HCT116 (cell line): ENCODE measurements around the gene CDH13. TPM values are rescaled to one million over a fixed set of nuclear protein-coding genes. Genes with fewer than 3 reads are reported as not detected.

ENCODE experiments used
- ATAC-seq: fragments of 200-7000 bp; cut with Tn5 transposase; 2 replicates; pipeline ENCODE4 v1.9.1; 2020; ENCODE audit warnings: mild to moderate bottlenecking, moderate library complexity
- BruUV-seq: library from RNA; stranded (reverse); fragments of 400-500 nt; replicated peaks from 2 replicates; lab custom pipeline; 2021; lab: Mats Ljungman, UMichigan
- CTCF ChIA-PET: fragments of 300-600 bp; sonication (Branson Sonifier 250); formaldehyde crosslinking; loops from one replicate; lab custom pipeline; 2021; ENCODE audit warnings: antibody characterized with exemption; lab: Charles Lee
- POLR2A ChIA-PET: fragments of 300-600, 350-600 bp; sonication (Branson Sonifier 250); formaldehyde crosslinking; loops from one replicate; lab custom pipeline; 2021; ENCODE audit warnings: antibody characterized with exemption; lab: Charles Lee
- RAD21 ChIA-PET, 2 experiments: fragments of 300-600 bp; sonication (Branson Sonifier 250); formaldehyde crosslinking; loops; one replicate each; lab custom pipeline; 2023; ENCODE audit warnings: low total read pairs in 2 of 2; ENCODE audit not compliant: uncharacterized antibody in 2 of 2, unreplicated experiment in 2 of 2, low non-redundant PET in 1 of 2; lab: Charles Lee
- DNase-seq: peaks from one replicate; pipeline ENCODE4 v3.0.0-alpha.2; 2010; ENCODE audit warnings: low read depth, low spot score
- H2AFZ ChIP-seq: fragments of 200-600 bp; shearing (Covaris generic), sonication (generic); 2 replicates; pipeline ENCODE4 v1.6.1; 2017; ENCODE audit warnings: low read depth, mixed run types, mixed read lengths, antibody characterized with exemption, low read length; ENCODE audit not compliant: poor library complexity, severe bottlenecking
- H3K27ac ChIP-seq: 2 replicates; pipeline ENCODE4 v1.5.1; 2012; ENCODE audit warnings: low read depth, low read length
- H3K27me3 ChIP-seq: fragments of 200-600 bp; sonication (generic); 2 replicates; pipeline ENCODE4 v1.6.1; 2016; ENCODE audit warnings: mixed run types, low read length, mixed read lengths; ENCODE audit not compliant: insufficient read depth
- H3K36me3 ChIP-seq, 2 experiments: fragments of 200-500 bp in 1 of 2; fragments of 200-600 bp in 1 of 2; sonication (Bioruptor generic) in 1 of 2; sonication (generic) in 1 of 2; 2 replicates each; pipeline versions ENCODE4 v1.5.1 to v1.6.1; 2014 to 2016; ENCODE audit warnings: low read length in 2 of 2, inconsistent platforms in 1 of 2, mixed read lengths in 1 of 2, mixed run types in 1 of 2; ENCODE audit not compliant: insufficient read depth in 2 of 2, control insufficient read depth in 1 of 2
- H3K4me1 ChIP-seq, 2 experiments: fragments of 200-600 bp in 1 of 2; sonication (generic) in 1 of 2; 2 replicates each; pipeline versions ENCODE4 v1.5.1 to v1.6.1; 2012 to 2017; ENCODE audit warnings: low read length in 2 of 2, inconsistent platforms in 1 of 2, mild to moderate bottlenecking in 1 of 2, mixed read lengths in 1 of 2, mixed run types in 1 of 2, moderate library complexity in 1 of 2; ENCODE audit not compliant: insufficient read depth in 2 of 2, control insufficient read depth in 1 of 2
- H3K4me2 ChIP-seq: fragments of 200-600 bp; sonication (generic); 2 replicates; pipeline ENCODE4 v1.6.1; 2017; ENCODE audit warnings: mixed run types, low read length, mixed read lengths
- H3K4me3 ChIP-seq, 2 experiments: fragments of 200-600 bp in 1 of 2; sonication (generic) in 1 of 2; replicated peaks in 1 of 2; 2 replicates each; pipeline ENCODE4 v1.5.1; 2011 to 2016; ENCODE audit warnings: low read length in 2 of 2, control low read depth in 1 of 2, low read depth in 1 of 2, mild to moderate bottlenecking in 1 of 2, mixed read lengths in 1 of 2, mixed run types in 1 of 2
- H3K79me2 ChIP-seq: fragments of 200-600 bp; sonication (generic); 2 replicates; pipeline ENCODE4 v1.6.1; 2017; ENCODE audit warnings: mild to moderate bottlenecking, mixed run types, low read length, moderate library complexity, mixed read lengths; ENCODE audit not compliant: insufficient read depth
- H3K9ac ChIP-seq: fragments of 200-600 bp; sonication (generic); 2 replicates; pipeline ENCODE4 v1.6.1; 2016; ENCODE audit warnings: low read length, mixed read lengths
- H3K9me2 ChIP-seq: fragments of 200-600 bp; sonication (generic), shearing (Covaris generic); 2 replicates; pipeline ENCODE4 v1.6.1; 2017; ENCODE audit warnings: mixed run types, mild to moderate bottlenecking, moderate library complexity; ENCODE audit not compliant: insufficient read depth
- H3K9me3 ChIP-seq, 2 experiments: fragments of 200-500 bp in 1 of 2; fragments of 200-600 bp in 1 of 2; sonication (Bioruptor generic) in 1 of 2; sonication (generic) in 1 of 2; 2 replicates each; pipeline ENCODE4 v1.6.1; 2014 to 2017; ENCODE audit warnings: low read length in 2 of 2, mixed read lengths in 2 of 2, inconsistent platforms in 1 of 2, low read depth in 1 of 2, mild to moderate bottlenecking in 1 of 2, mixed run types in 1 of 2, moderate library complexity in 1 of 2; ENCODE audit not compliant: control insufficient read depth in 1 of 2, insufficient read depth in 1 of 2
- H4K20me1 ChIP-seq: fragments of 200-600 bp; sonication (generic), shearing (Covaris generic); 2 replicates; pipeline ENCODE4 v1.6.1; 2017; ENCODE audit warnings: mixed run types, mild to moderate bottlenecking, moderate library complexity; ENCODE audit not compliant: insufficient read depth
- EGR1 ChIP-seq: IDR thresholded peaks from 2 replicates; pipeline ENCODE4 v1.6.1; 2012; ENCODE audit warnings: low read depth
- POLR2A ChIP-seq: IDR thresholded peaks from 2 replicates; pipeline ENCODE4 v1.7.0; 2011; ENCODE audit warnings: borderline replicate concordance; ENCODE audit not compliant: insufficient read depth, insufficient read length; ENCODE audit errors: extremely low read depth
- SIN3A ChIP-seq: IDR thresholded peaks from 2 replicates; pipeline ENCODE4 v1.6.1; 2012; ENCODE audit warnings: low read depth
- SRF ChIP-seq: IDR thresholded peaks from 2 replicates; pipeline ENCODE4 v1.6.1; 2012; ENCODE audit warnings: low read depth
- ZFX ChIP-seq: fragments of 450-650 bp; IDR thresholded peaks from 2 replicates; pipeline ENCODE4 v1.6.1; 2017
- ZNF274 ChIP-seq: fragments of 200-500 bp; sonication (Bioruptor generic); IDR thresholded peaks from 2 replicates; pipeline ENCODE4 v1.6.1; 2014; ENCODE audit warnings: mild to moderate bottlenecking, low read depth, low read length, inconsistent platforms
- intact Hi-C: fragments of 100-400 bp; cut with micrococcal nuclease; formaldehyde crosslinking; loops from 2 replicates; pipeline ENCODE4 v1.10.0; 2022
- total RNA-seq: library from RNA; stranded (reverse); gene quantifications from one replicate; pipeline ENCODE4 v1.2.1, GENCODE V29; 2021; ENCODE audit not compliant: unreplicated experiment

CDH13 gene
- total RNA-seq, 1 experiment from 2014 or later: not detected

GRCh38 chr16:83266848-83267553 lies 640.2 kb downstream of the CDH13 start:
- H3K4me2 ChIP-seq: no peak overlapping the region
- no peaks in the 10 kb centered on the region for H3K27me3 ChIP-seq
- H2AFZ ChIP-seq: no peak overlapping the region
- no peaks in the 10 kb centered on the region for H4K20me1 ChIP-seq
- no peaks in the 10 kb centered on the region for H3K79me2 ChIP-seq
- intact Hi-C loops: no loop called here
- CTCF ChIA-PET: no interaction called here
- H3K36me3 ChIP-seq: no peaks in the 10 kb centered on the region
- H3K9me3 ChIP-seq: peaks cover 0 to 5% of the 10 kb centered on the region in 2 experiments; a peak in 1 of 4 replicates
- H3K9ac ChIP-seq: no peak overlapping the region
- H3K9me2 ChIP-seq: no peaks in the 10 kb centered on the region
- no peak for ATAC-seq
- no peak for TF ChIP-seq EGR1
- H3K4me3 ChIP-seq: no peak overlapping the region
- H3K27ac ChIP-seq: no peak overlapping the region
- RAD21 ChIA-PET: no interaction called here
- H3K4me1 ChIP-seq: no peaks in the 10 kb centered on the region
- POLR2A ChIA-PET: no interaction called here
- BruUV-seq: no TSS peak
- no peak for DNase-seq

- Histone ChIP-seq H3K27ac (no peak overlapping the region), H3K4me3 (no peak overlapping the region), H2AFZ (no peak overlapping the region), H3K9me3 (peaks cover 0 to 5% of the 10 kb centered on the region in 2 experiments; a peak in 1 of 4 replicates), H3K9ac (no peak overlapping the region), H3K4me2 (no peak overlapping the region), H4K20me1 (no peaks in the 10 kb centered on the region), H3K9me2 (no peaks in the 10 kb centered on the region), H3K79me2 (no peaks in the 10 kb centered on the region), H3K36me3 (no peaks in the 10 kb centered on the region), H3K4me1 (no peaks in the 10 kb centered on the region), H3K27me3 (no peaks in the 10 kb centered on the region)
- no TSS peak for BruUV-seq
- ATAC-seq: no peak
- CTCF ChIA-PET: no interaction called here
- TF ChIP-seq POLR2A (no peak), ZNF274 (no peak), SIN3A (no peak), ZFX (no peak), SRF (no peak), EGR1 (no peak)
- DNase-seq: no peak
- POLR2A ChIA-PET: no interaction called here
- RAD21 ChIA-PET: no interaction called here
- intact Hi-C loops: no loop called here
These were observed 641.4 kb downstream of the CDH13 start for GRCh38 chr16:83268169-83268568.
